ENCODE results near the gene LPP.

GRCh38 chr3:188814581-188814980 is 660.6 kb downstream of the LPP start:
- TF ChIP-seq EZH2 (IDR thresholded peaks at IDR 0.05; ENCODE audit: insufficient read depth, low read length) (no peak), CTCF (IDR thresholded peaks at IDR 0.05; ENCODE audit: insufficient read depth, low read depth, low read length) (no peak)
